ENCODE measurements around the gene GRID1. TPM values are rescaled to one million over a fixed set of nuclear protein-coding genes. Genes with fewer than 3 reads are reported as not detected.

The GRID1 gene
- total RNA-seq, 1 donor from 2014 or later: under 0.01 TPM

- FAIRE-seq (no peak), DNase-seq (ENCODE audit: low read depth) (no peak)
- Histone ChIP-seq H3K27me3 (ENCODE audit: control insufficient read depth, insufficient read depth, low read length) (no peaks in the 10 kb centered on the region), H3K4me3 (ENCODE audit: low read depth, low read length) (no peak overlapping the region), H3K36me3 (ENCODE audit: control insufficient read depth, insufficient read depth, low read length) (no peaks in the 10 kb centered on the region)
- TF ChIP-seq CTCF (IDR thresholded peaks at IDR 0.05; ENCODE audit: insufficient read depth, low read length, severe bottlenecking): no peak
These were observed 695.1 kb downstream of the GRID1 start for GRCh38 chr10:85671530-85671929.

DNA sequence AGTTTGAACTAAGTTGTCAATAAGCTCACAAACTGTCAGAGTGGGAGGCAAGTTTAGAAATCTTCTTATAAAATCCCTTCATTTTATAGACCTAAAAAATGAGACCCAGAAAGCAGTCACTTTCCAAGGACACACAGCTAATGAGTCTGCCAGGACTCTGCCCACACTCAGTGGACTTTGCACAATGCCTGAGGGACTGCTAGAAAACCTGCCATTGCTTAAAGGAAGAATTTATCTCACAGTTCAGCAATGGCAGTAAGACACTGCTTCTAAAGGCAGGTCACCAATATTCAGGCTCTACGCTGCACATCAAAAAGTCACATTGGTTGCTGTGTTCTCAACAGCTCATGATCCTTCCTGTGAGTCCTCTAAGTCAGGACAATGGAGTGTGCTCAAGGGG is 698.1 kb downstream of the GRID1 start:
- FAIRE-seq: peak; percentile 43
- TF ChIP-seq CTCF (IDR thresholded peaks at IDR 0.05; ENCODE audit: insufficient read depth, low read length, severe bottlenecking): no peak
- DNase-seq (ENCODE audit: low read depth): no peak
- no peak overlapping the region for H3K4me3 ChIP-seq (ENCODE audit: low read depth, low read length)
- H3K27me3 ChIP-seq (ENCODE audit: control insufficient read depth, insufficient read depth, low read length): no peaks in the 10 kb centered on the region
- H3K36me3 ChIP-seq (ENCODE audit: control insufficient read depth, insufficient read depth, low read length): no peaks in the 10 kb centered on the region

DNA sequence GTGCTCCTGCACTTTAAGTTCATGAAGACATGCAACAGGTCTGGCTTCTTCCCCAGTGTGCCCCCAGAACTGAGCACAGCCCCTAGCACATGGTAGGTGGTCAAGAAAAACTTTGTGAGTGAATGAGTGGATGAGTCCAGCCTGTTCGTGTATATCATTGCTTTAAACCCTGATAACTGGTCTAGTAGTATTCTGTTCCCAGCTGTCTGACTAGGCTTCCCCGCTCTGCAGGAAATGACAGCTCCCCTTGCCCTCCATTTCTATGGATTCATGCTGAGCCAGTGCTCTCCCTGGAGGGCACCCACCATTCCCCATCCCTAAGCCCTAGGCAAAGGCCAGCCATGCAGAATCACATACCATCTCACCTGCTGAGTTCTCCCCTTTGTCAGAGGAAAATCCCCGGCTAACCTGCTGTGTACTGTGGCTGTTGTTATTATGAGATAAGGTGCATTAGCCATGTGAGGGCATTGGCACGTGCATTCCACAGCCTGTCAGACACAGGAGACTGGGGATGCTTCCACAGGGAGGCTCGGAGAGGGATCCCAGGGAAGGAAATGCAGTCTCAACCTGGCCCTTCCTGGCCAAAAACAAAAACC is 698.9 kb downstream of the GRID1 start:
- no peaks in the 10 kb centered on the region for H3K27me3 ChIP-seq (ENCODE audit: control insufficient read depth, insufficient read depth, low read length)
- TF ChIP-seq CTCF (IDR thresholded peaks at IDR 0.05; ENCODE audit: insufficient read depth, low read length, severe bottlenecking): no peak
- no peak overlapping the region for H3K4me3 ChIP-seq (ENCODE audit: low read depth, low read length)
- FAIRE-seq (no peak), DNase-seq (ENCODE audit: low read depth) (no peak)
- no peaks in the 10 kb centered on the region for H3K36me3 ChIP-seq (ENCODE audit: control insufficient read depth, insufficient read depth, low read length)

DNA sequence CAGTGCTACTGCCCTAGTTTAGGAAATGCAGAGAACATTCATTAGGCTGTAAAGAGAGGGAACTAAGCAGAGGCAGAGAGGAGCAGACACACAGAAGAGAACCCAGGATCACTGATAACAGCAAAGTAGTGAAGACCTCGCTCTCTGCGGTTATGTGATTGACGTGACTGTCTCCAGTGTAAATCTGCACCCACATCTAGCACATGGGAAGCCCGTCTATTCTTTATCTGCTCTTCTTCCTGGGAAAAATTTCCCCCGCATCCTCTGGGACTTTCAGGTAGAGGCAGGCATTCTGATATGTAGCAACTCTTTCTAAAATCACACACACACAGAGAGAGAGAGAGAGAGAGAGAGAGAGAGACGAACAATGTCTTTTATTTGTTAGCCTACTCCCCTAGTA is 699.6 kb downstream of the GRID1 start:
- Histone ChIP-seq H3K36me3 (ENCODE audit: control insufficient read depth, insufficient read depth, low read length) (no peaks in the 10 kb centered on the region), H3K4me3 (ENCODE audit: low read depth, low read length) (no peak overlapping the region), H3K27me3 (ENCODE audit: control insufficient read depth, insufficient read depth, low read length) (no peaks in the 10 kb centered on the region)
- DNase-seq (ENCODE audit: low read depth) (no peak), FAIRE-seq (no peak)
- no peak for TF ChIP-seq CTCF (IDR thresholded peaks at IDR 0.05; ENCODE audit: insufficient read depth, low read length, severe bottlenecking)

DNA sequence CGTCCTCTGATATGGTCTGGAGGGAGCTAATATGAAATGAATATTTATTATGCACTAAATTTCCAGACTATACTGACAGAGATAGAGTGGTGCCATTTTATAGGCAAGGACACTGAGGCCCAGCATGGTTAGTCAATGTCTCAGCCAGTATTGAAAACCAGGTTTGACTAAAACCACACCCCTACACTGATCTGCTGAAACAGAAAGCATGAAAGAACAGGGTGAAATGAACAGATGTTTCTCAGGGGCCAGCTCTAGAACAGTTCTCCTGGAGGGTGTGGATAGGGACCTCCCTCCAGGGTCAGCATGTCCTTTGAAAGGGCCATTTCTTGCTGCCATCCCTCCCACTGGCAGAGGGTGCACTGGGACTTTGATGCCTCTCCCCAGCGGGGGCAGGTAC is 700.5 kb downstream of the GRID1 start:
- DNase-seq (ENCODE audit: low read depth) (no peak), FAIRE-seq (no peak)
- no peaks in the 10 kb centered on the region for H3K36me3 ChIP-seq (ENCODE audit: control insufficient read depth, insufficient read depth, low read length)
- H3K4me3 ChIP-seq (ENCODE audit: low read depth, low read length): no peak overlapping the region
- H3K27me3 ChIP-seq (ENCODE audit: control insufficient read depth, insufficient read depth, low read length): no peaks in the 10 kb centered on the region
- no peak for TF ChIP-seq CTCF (IDR thresholded peaks at IDR 0.05; ENCODE audit: insufficient read depth, low read length, severe bottlenecking)

DNA sequence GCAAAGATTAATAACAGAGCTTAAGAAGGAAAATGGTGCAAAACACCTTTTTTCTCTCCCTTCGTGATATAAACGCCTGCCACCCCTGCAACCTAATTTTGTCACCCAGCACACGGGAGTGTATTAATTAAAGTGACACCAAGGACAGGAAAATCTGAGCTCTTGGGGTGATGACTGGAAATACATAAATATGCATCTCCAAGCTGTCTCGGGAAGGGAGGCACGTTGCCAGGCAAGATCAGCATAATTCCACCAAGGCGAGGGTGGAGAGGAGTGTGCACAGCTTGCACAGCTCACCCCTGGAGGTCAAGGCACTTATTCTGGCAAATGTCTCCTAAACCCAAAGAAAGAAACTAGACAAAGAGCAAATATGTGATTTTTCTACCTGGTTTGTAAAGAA is 700.9 kb downstream of the GRID1 start:
- Histone ChIP-seq H3K4me3 (ENCODE audit: low read depth, low read length) (no peak overlapping the region), H3K36me3 (ENCODE audit: control insufficient read depth, insufficient read depth, low read length) (no peaks in the 10 kb centered on the region), H3K27me3 (ENCODE audit: control insufficient read depth, insufficient read depth, low read length) (no peaks in the 10 kb centered on the region)
- no peak for TF ChIP-seq CTCF (IDR thresholded peaks at IDR 0.05; ENCODE audit: insufficient read depth, low read length, severe bottlenecking)
- no peak for FAIRE-seq
- no peak for DNase-seq (ENCODE audit: low read depth)

Data from bronchial epithelial cell (primary cell).